ENCODE data around the gene SLAMF6.

DNA sequence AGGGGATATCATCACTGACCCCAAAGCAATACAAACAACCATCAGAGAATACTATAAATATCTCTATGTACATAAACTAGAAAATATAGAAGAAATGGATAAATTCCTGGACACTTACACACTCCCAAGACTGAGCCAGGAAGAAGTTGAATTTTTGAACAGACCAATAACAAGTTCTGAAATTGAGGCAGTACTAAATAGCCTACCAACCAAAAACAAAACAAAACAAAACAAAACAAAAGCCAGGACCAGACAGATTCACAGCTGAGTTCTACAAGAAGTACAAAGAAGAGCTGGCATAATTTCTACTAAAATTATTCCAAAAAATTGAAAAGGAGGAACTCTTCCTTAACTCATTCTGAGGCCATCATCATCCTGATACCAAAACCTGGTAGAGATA, 37.8 kb upstream of the SLAMF6 start:
- TF ChIP-seq EZH2phosphoT487 (IDR thresholded peaks at IDR 0.05; ENCODE audit: insufficient read depth, low read depth) (no peak), EZH2 (IDR thresholded peaks at IDR 0.05; ENCODE audit: insufficient read depth, poor library complexity, severe bottlenecking) (no peak)

All from GM23248 (cell line).